Keratinocyte (primary cell): ENCODE measurements around the gene OVOL1. TPM values are rescaled to one million over a fixed set of nuclear protein-coding genes. Genes with fewer than 3 reads are reported as not detected.

Experiments used
- DNase-seq: peaks from one replicate; pipeline ENCODE4 v3.0.0-alpha.2; 2011; ENCODE audit warnings: low read depth, missing footprints, low spot score
- FAIRE-seq: peaks from 2 replicates; lab custom pipeline; 2011; peaks lifted over from hg19 to GRCh38; lab: Jason Lieb, UNC
- H2AFZ ChIP-seq: 2 replicates; pipeline ENCODE4 v1.6.0; 2012; ENCODE audit warnings: low read length, control low read depth, inconsistent platforms; ENCODE audit not compliant: control insufficient read depth
- H3K27ac ChIP-seq: 2 replicates; pipeline ENCODE4 v1.5.1; 2011; ENCODE audit warnings: low read length; ENCODE audit not compliant: control insufficient read depth, insufficient read depth
- H3K27me3 ChIP-seq: 3 replicates; pipeline ENCODE4 v1.6.0; 2011; ENCODE audit warnings: low read length; ENCODE audit not compliant: control insufficient read depth, insufficient read depth; ENCODE audit errors: extremely low read depth
- H3K36me3 ChIP-seq, 2 experiments: 2 replicates in 1 of 2; 3 replicates in 1 of 2; pipeline ENCODE4 v1.5.1; 2011; ENCODE audit warnings: low read length in 2 of 2, mild to moderate bottlenecking in 1 of 2; ENCODE audit not compliant: control insufficient read depth in 2 of 2, insufficient read depth in 2 of 2; ENCODE audit errors: extremely low read depth in 1 of 2
- H3K4me1 ChIP-seq: 3 replicates; pipeline ENCODE4 v1.5.1; 2011; ENCODE audit warnings: low read length; ENCODE audit not compliant: control insufficient read depth, insufficient read depth; ENCODE audit errors: extremely low read depth
- H3K4me2 ChIP-seq: 3 replicates; pipeline ENCODE4 v1.6.0; 2011; ENCODE audit warnings: low read depth, low read length; ENCODE audit not compliant: control insufficient read depth, insufficient read depth; ENCODE audit errors: extremely low read depth
- H3K4me3 ChIP-seq, 3 experiments: fragments of 200-600 bp in 1 of 3; sonication (generic) in 1 of 3; 2 replicates in 2 of 3; 3 replicates in 1 of 3; pipeline ENCODE4 v1.5.1; 2011 to 2016; ENCODE audit warnings: low read length in 3 of 3, mild to moderate bottlenecking in 3 of 3, control low read depth in 2 of 3, inconsistent platforms in 1 of 3, low read depth in 1 of 3, mixed read lengths in 1 of 3, mixed run types in 1 of 3, moderate library complexity in 1 of 3; ENCODE audit not compliant: control insufficient read depth in 2 of 3, insufficient read depth in 2 of 3; ENCODE audit errors: extremely low read depth in 1 of 3
- H3K79me2 ChIP-seq: 2 replicates; pipeline ENCODE4 v1.6.0; 2012; ENCODE audit warnings: low read length; ENCODE audit not compliant: control insufficient read depth, insufficient read depth
- H3K9ac ChIP-seq: 3 replicates; pipeline ENCODE4 v1.6.0; 2011; ENCODE audit warnings: low read length; ENCODE audit not compliant: control insufficient read depth, insufficient read depth; ENCODE audit errors: extremely low read depth
- H3K9me1 ChIP-seq: 3 replicates; pipeline ENCODE4 v1.6.0; 2011; ENCODE audit warnings: low read length; ENCODE audit not compliant: control insufficient read depth, insufficient read depth; ENCODE audit errors: extremely low read depth
- H3K9me3 ChIP-seq: 2 replicates; pipeline ENCODE4 v1.5.1; 2012; ENCODE audit warnings: low read depth, low read length; ENCODE audit not compliant: control insufficient read depth
- H4K20me1 ChIP-seq: 3 replicates; pipeline ENCODE4 v1.6.0; 2011; ENCODE audit warnings: low read length; ENCODE audit not compliant: control insufficient read depth, insufficient read depth; ENCODE audit errors: extremely low read depth
- EZH2 ChIP-seq: IDR thresholded peaks from one replicate; pipeline ENCODE4 v1.6.1; 2012; ENCODE audit warnings: inconsistent platforms, mild to moderate bottlenecking, low read length, moderate library complexity
- dilution Hi-C: fragments of 300-500 bp; cut with MboI; formaldehyde crosslinking; loops from one replicate; pipeline ENCODE4 v1.7.0; 2020; ENCODE audit warnings: low sequenced_read_pairs; ENCODE audit not compliant: extremely low pct_ligation_motif_present
- polyA plus RNA-seq, 5 experiments: library from polyadenylated mRNA; depleted of rRNA in 3 of 5; stranded (reverse) in 3 of 5; stranded (forward) in 1 of 5; unstranded in 1 of 5; fragments of >200 nt; gene quantifications; 1 replicate in 1 of 5; 2 replicates in 3 of 5; 3 replicates in 1 of 5; pipeline versions ENCODE4 v1.2.1 to v1.2.3, GENCODE V29; 2011 to 2012; ENCODE audit warnings: missing spikeins in 2 of 5, low read depth in 1 of 5, low replicate concordance in 1 of 5
- TF ChIP-seq, protein P1 (sequence below), 3 experiments: IDR thresholded peaks in 1 of 3; conservative IDR thresholded peaks in 1 of 3; optimal IDR thresholded peaks in 1 of 3; 2 replicates in 2 of 3; 3 replicates in 1 of 3; pipeline versions ENCODE3 to v1.5.1; 2011; ENCODE audit warnings: low read length in 3 of 3, mild to moderate bottlenecking in 3 of 3, moderate library complexity in 2 of 3, control low read depth in 1 of 3, inconsistent platforms in 1 of 3; ENCODE audit not compliant: insufficient read depth in 2 of 3; ENCODE audit errors: extremely low read depth in 1 of 3

Gene OVOL1
- polyA plus RNA-seq, 1 donor (not counting 4 experiments of a cell fraction or from before 2014, with no cell fraction given), result 7.5 TPM

DNA sequence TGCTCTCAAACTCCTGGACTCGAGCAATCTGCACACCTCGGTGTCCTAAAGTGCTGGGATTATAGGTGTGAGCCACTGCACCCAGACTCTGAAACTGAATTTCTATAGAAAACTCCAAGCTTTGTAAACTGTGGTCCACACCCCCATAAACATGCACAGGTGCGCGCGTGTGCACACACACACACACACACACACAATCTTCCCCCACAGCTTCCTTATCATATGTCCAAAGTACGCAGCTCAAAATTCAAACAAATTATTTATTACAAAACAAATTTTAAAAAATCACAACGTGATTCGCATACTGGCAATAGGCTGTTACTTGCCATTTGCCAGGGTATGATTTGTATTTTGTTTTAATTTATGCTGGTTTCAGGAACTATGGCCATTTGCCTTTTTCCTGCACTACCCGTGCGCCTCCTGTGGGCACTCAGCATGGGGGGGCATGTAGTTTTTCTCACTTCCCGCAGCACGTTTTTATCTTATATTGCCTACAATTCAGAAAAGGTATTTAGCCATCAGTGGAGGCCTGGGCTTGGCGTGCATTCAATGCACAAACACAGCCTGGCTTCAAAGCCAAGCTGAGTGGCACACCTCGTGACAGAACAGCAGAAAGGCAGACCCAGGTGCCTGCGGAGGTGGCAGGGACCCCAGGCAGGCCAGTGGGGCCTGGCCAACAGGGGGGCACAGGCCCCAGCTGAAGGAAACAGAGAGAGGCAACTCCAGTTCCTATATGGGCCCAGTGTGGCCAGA lies 36.1 kb downstream of the OVOL1 start:
- dilution Hi-C loops, result no loop called here
- Histone ChIP-seq H3K4me3 (no peak overlapping the region), H3K4me2 (no peak overlapping the region), H3K9me3 (no peaks in the 10 kb centered on the region), H3K9ac (no peak overlapping the region), H3K9me1 (no peaks in the 10 kb centered on the region), H3K36me3 (no peaks in the 10 kb centered on the region), H2AFZ (no peak overlapping the region), H3K4me1 (no peaks in the 10 kb centered on the region), H3K79me2 (no peaks in the 10 kb centered on the region), H3K27ac (no peak overlapping the region), H3K27me3 (no peaks in the 10 kb centered on the region), H4K20me1 (no peaks in the 10 kb centered on the region)
- FAIRE-seq (no peak), DNase-seq (no peak)
- TF ChIP-seq, protein P1, sequence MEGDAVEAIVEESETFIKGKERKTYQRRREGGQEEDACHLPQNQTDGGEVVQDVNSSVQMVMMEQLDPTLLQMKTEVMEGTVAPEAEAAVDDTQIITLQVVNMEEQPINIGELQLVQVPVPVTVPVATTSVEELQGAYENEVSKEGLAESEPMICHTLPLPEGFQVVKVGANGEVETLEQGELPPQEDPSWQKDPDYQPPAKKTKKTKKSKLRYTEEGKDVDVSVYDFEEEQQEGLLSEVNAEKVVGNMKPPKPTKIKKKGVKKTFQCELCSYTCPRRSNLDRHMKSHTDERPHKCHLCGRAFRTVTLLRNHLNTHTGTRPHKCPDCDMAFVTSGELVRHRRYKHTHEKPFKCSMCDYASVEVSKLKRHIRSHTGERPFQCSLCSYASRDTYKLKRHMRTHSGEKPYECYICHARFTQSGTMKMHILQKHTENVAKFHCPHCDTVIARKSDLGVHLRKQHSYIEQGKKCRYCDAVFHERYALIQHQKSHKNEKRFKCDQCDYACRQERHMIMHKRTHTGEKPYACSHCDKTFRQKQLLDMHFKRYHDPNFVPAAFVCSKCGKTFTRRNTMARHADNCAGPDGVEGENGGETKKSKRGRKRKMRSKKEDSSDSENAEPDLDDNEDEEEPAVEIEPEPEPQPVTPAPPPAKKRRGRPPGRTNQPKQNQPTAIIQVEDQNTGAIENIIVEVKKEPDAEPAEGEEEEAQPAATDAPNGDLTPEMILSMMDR (optimal IDR thresholded peaks at IDR 0.05 in 1 of 3, IDR thresholded peaks at IDR 0.05 in 1 of 3, conservative IDR thresholded peaks at IDR 0.05 in 1 of 3; ENCODE audit: extremely low read depth in 1 of 3, insufficient read depth in 2 of 3, low read length in 3 of 3), result no peak
- TF ChIP-seq EZH2, result no peak

DNA sequence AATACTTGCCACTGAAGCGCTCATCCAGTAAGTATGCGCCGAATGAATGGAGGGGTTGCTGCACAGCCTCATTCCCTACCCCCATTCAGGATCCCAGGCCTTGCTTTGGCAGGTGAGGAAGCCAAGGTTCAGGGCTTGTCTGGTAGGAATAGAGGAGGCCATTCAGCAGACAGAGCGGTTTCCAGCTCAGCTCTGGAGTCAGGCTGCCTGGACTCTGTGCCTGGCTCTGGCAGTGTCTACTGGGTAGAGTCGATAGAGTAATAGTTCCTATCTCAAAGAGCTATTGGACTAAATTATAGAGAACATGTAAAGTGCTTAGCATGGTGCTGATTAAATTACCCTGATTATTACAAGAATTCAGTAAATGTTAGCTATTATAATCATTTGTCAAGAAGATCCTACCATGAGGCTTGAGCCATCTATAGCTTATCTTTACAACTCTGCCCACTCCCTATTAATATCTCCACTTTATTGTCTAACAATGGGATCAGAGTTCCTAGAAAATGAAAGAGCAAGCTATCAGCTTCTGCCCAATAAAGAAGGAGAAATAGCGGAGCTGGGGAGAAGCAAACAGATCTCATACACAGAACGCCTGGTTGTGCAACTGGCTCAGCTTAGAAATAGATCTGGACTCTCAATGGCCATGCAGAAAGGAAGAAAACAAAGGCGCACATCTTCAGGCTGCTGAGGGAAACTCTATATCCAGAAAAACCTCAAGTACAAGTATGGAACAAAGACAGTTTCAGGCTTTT lies 40.3 kb downstream of the OVOL1 start:
- H3K9me3 ChIP-seq, result no peaks in the 10 kb centered on the region
- FAIRE-seq (no peak), DNase-seq (no peak)
- TF ChIP-seq EZH2, result no peak
- TF ChIP-seq, protein P1 (optimal IDR thresholded peaks at IDR 0.05 in 1 of 3, IDR thresholded peaks at IDR 0.05 in 1 of 3, conservative IDR thresholded peaks at IDR 0.05 in 1 of 3; ENCODE audit: extremely low read depth in 1 of 3, insufficient read depth in 2 of 3, low read length in 3 of 3), result no peak
- no peak overlapping the region for H3K4me2 ChIP-seq
- no peak overlapping the region for H3K4me3 ChIP-seq
- H3K27me3 ChIP-seq, result peaks cover 4% of the 10 kb centered on the region
- dilution Hi-C loops, result no loop called here
- no peak overlapping the region for H2AFZ ChIP-seq
- no peaks in the 10 kb centered on the region for H4K20me1 ChIP-seq
- no peaks in the 10 kb centered on the region for H3K79me2 ChIP-seq
- H3K36me3 ChIP-seq, result no peaks in the 10 kb centered on the region
- no peak overlapping the region for H3K27ac ChIP-seq
- H3K9me1 ChIP-seq, result no peaks in the 10 kb centered on the region
- H3K9ac ChIP-seq, result no peak overlapping the region
- no peaks in the 10 kb centered on the region for H3K4me1 ChIP-seq
